Right lobe of liver (tissue), 4 donors: Measurements from ENCODE around the gene MISP.

Experiments
- POLR2A ChIP-seq: fragments of 450-650 bp; IDR thresholded peaks from one replicate; pipeline ENCODE4 v1.6.1; 2017; ENCODE audit warnings: antibody characterized with exemption, mild to moderate bottlenecking
- TF ChIP-seq, protein P1 (sequence below), 4 donors: fragments of 200-600 bp in 3 of 4; fragments of 450-650 bp in 1 of 4; IDR thresholded peaks; one replicate each; pipeline versions ENCODE4 v1.5.1 to v1.8.0; 2016 to 2022; ENCODE audit warnings: antibody characterized with exemption in 4 of 4, mild to moderate bottlenecking in 2 of 4
- donor health status: DM: no; HTN: no; CAD: no.
- donor health status: DM: no; HTN: no; CAD: no.
- donor health status: DM: no; HTN: yes; CAD: no.

GRCh38 chr19:754530-754929 lies 3.6 kb downstream of the MISP start:
- TF ChIP-seq, protein P1, sequence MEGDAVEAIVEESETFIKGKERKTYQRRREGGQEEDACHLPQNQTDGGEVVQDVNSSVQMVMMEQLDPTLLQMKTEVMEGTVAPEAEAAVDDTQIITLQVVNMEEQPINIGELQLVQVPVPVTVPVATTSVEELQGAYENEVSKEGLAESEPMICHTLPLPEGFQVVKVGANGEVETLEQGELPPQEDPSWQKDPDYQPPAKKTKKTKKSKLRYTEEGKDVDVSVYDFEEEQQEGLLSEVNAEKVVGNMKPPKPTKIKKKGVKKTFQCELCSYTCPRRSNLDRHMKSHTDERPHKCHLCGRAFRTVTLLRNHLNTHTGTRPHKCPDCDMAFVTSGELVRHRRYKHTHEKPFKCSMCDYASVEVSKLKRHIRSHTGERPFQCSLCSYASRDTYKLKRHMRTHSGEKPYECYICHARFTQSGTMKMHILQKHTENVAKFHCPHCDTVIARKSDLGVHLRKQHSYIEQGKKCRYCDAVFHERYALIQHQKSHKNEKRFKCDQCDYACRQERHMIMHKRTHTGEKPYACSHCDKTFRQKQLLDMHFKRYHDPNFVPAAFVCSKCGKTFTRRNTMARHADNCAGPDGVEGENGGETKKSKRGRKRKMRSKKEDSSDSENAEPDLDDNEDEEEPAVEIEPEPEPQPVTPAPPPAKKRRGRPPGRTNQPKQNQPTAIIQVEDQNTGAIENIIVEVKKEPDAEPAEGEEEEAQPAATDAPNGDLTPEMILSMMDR (IDR thresholded peaks at IDR 0.05) = no peak
- TF ChIP-seq POLR2A = no peak
